ENCODE measurements around the gene SLC1A4. TPM values are rescaled to one million over a fixed set of nuclear protein-coding genes. Genes with fewer than 3 reads are reported as not detected.
"Not testable (repeated sequence)": the region's sequence is repeated elsewhere in the genome, so short reads cannot be mapped to it uniquely, and the experiment has no call there.

SLC1A4 gene
- polyA plus RNA-seq, 10 donors, result 11.6 to 21.9 (median 12.7) TPM

GRCh38 chr2:65024149-65024829, 35.1 kb downstream of the SLC1A4 start:
- peak in 1 of 3 donors; percentile 76 for DNase-seq

- DNase-seq, result no peak
Observed at GRCh38 chr2:65025453-65026123, 36.4 kb downstream of the SLC1A4 start.

GRCh38 chr2:65026154-65026553, 37.0 kb downstream of the SLC1A4 start:
- no peak for DNase-seq

GRCh38 chr2:65026704-65027464, 37.7 kb downstream of the SLC1A4 start:
- DNase-seq, result no peak

GRCh38 chr2:65027616-65028244, 38.5 kb downstream of the SLC1A4 start:
- no peak for DNase-seq

- DNase-seq, result no peak
Observed at GRCh38 chr2:65030476-65031332, 41.5 kb downstream of the SLC1A4 start.

GRCh38 chr2:65031341-65032018, 42.3 kb downstream of the SLC1A4 start:
- no peak for DNase-seq

GRCh38 chr2:65032019-65032975, 43.1 kb downstream of the SLC1A4 start:
- no peak for DNase-seq

- DNase-seq, result no peak
Observed at GRCh38 chr2:65033178-65033577, 44.0 kb downstream of the SLC1A4 start.

- not testable (repeated sequence) for DNase-seq
Observed at GRCh38 chr2:65033667-65034066, 44.5 kb downstream of the SLC1A4 start.

GRCh38 chr2:65035351-65035943, 46.2 kb downstream of the SLC1A4 start:
- DNase-seq, result no peak

GRCh38 chr2:65037178-65037577, 48.0 kb downstream of the SLC1A4 start:
- no peak for DNase-seq

GRCh38 chr2:65039640-65040039, 50.4 kb downstream of the SLC1A4 start:
- DNase-seq, result no peak

- peak; percentile 70 to 88 (median 84) for DNase-seq
Observed at GRCh38 chr2:65040400-65041261, 51.4 kb downstream of the SLC1A4 start.

GRCh38 chr2:65043001-65043400, 53.8 kb downstream of the SLC1A4 start:
- no peak for DNase-seq

GRCh38 chr2:65044097-65044735, 55.0 kb downstream of the SLC1A4 start:
- no peak for DNase-seq

GRCh38 chr2:65045651-65046050, 56.5 kb downstream of the SLC1A4 start:
- no peak for DNase-seq
